GM21423 (cell line): Measurements from ENCODE around the gene ITPR1.

Source experiments
- ATAC-seq: cut with Tn5 transposase; IDR thresholded peaks from one replicate; pipeline ENCODE4 v1.9.1; 2021; ENCODE audit warnings: mild to moderate bottlenecking, moderate library complexity; ENCODE audit not compliant: unreplicated experiment

The ITPR1 gene

DNA sequence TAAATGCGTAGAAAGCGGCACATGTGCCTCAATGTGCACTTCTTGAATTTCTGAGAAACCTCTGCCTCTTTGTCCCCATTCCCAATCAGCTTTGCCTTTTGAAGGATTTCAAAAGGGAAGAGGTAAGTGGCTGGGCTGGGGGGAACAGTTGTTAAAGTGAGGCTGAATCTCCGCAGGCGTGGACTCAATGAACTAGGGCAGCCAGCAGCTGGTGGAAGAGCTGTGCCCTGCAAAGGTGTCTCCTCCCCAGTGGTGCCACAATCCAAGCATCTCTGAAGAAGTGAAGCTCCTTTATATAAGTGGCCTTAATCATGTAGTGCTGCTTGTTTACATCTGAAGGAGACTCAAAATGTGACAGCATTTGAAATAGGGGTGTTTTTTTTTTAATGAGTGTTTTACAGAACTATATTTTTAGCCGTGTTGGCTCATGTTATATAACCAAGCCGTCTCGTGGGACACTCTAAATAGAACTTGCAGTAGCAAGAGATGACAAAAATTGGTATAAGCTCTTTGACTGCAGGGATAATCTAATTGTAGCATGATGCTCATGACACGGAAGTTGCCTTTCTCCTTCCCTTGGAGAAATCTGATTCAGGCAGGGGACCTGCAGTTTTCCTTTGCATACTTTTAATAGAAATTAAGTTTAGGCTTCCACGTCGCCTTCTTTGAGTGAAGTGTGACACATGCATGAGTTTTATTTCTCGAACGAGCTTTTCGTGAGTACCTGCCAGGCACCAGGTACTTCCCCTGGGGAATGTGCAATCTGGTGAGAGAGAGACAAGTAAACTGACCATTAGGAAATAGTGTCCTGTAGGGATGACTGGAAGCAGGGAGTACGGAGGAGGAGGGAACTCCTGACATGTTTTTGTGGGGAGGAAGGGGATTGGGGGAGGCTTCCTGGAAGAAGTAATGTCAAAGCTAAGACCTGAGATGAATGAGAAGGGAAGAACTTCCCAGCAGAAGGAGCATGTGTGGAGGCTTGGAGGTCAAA, 306.4 kb downstream of the ITPR1 start:
- ATAC-seq = no peak

DNA sequence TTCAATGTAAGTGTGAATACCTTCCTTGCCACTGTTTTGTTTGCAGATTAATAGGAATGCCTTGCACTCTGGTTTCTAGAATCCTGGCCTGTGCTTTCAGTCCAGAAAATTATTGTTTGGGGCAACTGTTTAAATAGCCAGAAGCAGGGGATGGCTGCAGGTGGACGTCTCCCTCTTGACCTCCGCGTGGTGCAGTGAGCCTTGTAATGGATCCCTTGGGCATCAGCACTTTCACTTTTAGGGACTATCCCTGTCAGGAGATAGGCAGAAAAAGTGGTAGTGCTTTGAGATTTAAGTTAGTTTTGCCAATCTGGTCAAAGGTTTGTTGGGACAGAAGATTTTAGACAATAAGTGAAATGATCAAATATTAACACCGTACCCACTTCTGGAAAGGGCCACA, 307.4 kb downstream of the ITPR1 start:
- no peak for ATAC-seq

DNA sequence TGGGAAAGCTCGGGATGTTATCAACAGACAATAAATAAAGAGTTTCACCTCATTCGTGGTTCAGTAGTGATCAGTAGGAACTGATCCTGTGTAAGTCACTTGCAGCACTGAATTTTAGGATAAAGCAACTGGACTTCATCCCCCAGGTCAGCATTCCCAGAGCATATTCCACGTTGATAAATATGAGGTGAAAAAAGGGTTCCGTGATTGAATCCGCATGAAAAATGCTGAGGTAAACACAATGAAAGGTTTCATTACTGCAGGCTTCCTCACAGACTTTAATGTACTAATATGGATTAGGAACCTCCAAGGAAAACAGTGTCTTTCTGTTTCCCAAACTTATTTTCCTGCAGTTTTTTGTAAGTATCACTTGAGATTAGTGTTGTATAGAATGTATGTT, 308.7 kb downstream of the ITPR1 start:
- no peak for ATAC-seq

DNA sequence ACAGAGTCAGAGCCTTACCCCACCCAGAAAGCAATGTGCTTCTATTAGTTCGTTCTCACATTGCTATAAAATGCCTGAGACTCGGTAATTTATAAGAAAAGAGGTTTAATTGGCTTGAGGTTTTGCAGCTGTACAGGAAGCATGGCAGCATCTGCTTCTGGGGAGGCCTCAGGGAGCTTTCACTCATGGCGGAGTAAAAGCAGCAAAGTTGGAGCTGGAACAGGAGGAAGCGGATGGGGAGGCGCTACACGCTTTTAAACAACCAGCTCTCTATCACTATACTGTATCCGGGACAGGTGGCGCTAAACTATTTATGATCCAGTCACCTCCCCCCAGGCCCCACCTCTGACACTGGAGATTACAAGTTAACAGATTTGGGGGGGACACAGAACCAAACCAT, 309.8 kb downstream of the ITPR1 start:
- no peak for ATAC-seq

DNA sequence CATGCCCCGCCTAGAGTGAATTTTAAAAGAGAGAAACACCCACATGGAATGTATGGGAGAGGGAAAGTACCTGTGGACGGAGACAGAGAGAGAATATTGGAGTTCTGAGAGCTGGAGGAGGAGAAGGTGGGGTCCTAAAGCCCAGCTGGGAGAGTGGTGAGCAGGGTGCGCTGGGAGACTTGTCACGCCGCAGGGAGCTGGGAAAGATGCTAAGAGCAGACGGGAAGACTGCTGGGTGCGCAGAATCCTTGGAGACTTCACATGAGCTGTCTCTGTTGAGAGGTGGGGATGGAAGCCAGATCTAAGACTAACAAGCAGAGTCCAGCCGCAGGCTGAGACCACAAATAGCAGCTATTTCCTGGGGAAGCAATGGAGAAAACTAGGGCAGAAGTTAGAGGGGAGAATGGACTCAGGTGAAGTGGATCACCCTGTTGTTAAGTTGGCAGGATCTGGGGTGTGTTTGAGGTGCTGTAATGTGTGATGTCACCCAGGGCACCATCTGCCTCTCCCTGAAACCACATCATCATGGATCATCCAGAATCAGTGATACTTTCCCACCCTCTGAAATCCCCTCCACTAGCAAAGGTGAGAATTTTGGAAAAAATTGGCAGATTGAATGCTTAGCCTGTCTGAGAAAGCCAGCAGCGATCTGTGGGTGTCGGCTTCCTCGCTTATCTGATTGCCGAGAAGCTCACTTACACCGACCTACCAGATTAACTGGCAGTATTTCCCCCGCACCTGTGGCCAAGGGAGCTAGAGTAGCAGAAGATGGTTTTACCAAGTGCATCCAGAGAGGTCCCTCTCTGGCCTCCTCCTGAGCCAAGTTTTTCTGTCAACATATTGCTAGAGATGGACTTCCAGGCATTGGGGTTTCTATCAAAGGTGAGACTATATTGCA, 311.3 kb downstream of the ITPR1 start:
- ATAC-seq = no peak

DNA sequence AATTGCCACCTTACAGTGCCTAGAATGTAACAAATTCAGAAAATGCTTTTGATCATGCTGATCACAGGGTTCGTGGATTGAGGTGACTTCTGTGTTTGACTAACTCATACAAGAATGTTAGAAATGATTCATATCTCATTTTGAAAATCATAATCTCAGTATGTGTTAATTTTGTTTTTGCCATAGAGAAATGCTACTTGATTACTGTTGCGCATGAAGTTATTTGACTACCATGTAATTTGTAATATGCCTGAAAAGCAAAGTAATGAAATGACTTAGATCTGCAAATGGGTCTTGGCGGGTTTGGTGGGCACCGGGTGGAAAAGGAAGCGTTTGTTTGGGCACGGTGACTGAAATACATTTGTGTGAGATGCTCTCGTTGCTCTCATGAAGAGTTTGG, 312.5 kb downstream of the ITPR1 start:
- no peak for ATAC-seq

DNA sequence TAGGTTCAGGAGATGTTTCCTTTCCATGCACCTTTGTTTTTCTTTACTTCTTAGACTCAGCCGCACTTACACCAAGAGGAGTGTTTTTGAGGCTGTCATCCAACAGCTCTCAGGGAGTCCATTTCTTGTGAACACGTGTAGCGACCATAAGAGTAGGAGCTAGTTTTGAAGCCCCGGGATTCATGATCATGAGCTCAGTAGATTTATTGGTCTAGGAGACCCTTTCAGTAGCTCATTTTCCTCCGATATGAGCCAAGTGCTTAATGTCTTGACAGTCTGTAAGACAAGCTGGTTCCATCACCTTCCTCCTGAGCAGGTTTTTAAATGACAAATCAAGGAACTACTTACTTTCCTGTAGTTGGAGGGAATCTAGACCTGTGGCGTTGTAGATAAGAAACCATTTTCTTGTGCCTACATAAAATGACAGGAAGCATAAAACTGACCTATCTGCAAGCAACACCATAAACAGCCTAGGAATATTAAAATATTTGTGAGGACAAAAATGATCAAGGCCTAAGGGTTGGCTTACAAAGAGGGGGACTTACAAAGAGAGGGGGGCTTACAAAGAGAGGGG, 313.5 kb downstream of the ITPR1 start:
- ATAC-seq = no peak

DNA sequence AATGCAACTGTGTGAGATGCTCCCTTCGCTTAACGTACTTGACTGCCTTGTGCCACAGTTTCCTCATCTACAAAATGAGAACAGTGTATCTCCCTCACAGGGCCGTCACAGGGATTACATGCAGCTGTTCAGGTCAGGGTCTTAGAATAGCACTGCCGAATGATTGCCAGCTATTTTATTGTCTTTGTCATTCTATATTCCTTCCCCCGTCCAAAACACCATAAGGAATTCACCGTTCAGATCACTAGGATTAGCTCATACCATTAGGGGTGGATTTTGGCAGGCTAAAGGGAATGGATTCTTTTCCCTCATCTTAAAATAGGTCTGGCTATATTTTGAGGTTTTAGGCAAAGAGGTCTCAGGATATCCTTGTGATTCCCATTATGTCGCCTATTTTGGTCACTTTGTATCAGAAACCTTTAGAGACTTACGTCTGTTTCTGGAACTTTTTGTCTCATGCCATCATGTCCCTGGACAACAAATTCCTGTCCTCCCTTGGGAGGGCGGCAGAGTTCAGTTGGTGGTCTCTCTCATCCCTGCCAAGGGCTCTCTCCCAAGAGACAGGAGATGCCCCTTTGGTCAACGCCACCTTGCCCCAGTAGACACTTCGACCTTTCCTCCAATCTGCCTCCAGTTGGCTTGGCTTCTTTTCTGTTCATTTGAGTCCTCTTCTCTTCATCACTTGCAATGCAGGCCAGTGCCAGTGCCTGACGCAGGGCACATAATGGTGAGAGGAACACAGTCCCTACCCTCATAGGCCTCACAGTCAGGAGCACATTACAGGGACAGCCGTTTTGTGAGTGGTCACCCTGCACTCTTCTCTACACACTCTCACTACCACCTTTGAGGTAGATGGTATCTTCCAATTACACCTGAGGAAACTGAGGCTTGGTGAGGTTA, 314.5 kb downstream of the ITPR1 start:
- no peak for ATAC-seq

DNA sequence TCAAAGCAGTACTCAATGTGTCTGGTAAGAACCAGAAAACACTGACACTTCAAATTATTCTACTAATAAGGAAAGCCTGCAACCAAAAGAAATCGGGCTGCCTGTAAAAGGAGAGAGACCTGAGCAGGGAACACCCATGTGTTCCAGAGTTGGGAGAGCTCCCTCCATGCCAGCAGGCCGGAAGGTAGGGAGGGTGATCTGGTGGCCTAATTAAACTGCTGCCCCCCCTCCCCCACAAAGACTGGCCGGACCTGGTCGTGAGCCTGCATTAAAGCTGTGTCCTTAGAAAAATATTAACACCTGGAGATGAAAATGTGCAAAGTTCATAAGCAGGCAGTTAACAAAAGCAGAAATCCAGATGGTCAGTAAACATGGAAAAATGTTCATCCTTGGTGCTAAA, 315.5 kb downstream of the ITPR1 start:
- no peak for ATAC-seq

DNA sequence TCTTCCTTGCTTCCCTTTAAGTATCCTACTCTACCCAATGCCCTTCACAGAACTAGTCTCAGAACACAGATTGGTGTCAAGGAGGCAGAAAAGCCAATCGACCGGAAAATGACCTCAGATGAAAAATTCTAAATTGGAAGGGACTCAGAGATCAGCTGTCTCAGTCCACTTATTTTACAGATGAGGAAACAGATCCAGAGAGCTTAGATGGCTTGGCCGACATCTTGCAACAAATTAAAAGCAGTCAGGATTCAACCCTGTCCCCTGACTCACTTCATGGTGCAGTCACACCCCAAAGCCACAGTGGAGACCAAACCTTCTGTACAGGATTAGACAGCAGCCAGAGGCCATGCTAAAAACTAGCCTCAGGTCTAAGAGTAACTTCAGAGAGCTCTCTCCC, 316.8 kb downstream of the ITPR1 start:
- no peak for ATAC-seq

DNA sequence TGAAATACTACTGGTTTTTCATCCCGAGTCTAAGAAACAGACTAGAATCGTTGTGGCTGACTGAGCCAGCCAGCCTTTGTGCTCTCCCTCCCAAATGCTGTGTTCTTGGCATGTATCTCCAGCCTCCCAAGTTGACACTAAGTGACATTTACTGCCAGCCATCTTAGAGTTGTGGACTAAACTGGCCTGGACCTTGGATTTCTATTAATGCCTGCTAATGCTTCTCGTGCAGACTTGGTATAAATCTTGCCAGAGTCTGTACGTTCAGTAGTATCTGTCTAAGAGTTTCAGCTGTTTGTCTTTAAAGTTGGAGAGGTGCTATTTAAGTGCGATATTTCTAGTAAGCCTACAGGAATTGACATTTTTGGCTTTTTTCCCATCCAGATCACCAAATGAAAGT, 319.4 kb downstream of the ITPR1 start:
- no peak for ATAC-seq

DNA sequence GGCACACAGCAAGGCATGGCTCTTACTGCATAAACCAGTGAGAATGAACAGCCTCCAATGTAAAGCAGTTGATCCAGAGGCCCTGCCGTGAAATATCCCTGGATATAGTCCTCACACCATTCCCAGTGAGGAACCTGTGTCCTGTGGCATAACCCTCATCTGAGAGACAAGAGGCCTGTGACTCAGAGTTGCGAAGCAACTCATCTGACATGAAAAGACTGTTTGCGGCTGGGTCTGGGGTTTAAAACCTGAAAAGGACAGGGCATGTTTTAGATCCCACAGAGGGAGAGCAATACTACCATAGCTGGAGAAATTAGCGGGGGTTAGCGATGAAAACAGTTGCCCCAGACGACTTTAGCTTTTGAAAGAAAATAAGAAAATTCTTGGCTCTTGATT, 320.8 kb downstream of the ITPR1 start:
- ATAC-seq = no peak

DNA sequence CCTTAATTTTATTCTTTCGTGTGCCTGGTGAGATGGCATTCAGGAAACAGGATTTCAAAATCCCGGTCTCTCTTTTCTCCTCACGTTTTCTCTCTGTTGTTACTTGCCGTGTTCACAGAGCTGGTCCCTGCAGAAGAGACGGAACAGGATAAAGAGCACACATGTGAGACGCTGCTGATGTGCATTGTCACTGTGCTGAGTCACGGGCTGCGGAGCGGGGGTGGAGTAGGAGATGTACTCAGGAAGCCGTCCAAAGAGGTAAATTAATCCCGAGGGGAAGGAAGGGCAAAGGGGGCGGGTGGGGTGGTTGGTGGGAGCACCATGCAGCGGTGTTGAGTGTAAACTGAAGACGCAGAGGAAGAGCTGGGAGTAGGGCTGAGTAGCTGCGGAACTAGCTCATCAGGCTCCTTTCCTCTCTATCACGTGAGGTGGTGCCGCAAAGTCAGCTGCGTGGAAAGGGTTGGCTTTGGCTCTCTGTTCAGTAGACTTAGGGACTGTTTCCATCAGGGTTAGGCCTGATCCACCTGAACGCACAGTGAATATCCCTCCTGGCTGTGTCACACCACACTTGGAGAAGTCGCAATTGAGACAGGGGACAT, 321.3 kb downstream of the ITPR1 start:
- no peak for ATAC-seq

DNA sequence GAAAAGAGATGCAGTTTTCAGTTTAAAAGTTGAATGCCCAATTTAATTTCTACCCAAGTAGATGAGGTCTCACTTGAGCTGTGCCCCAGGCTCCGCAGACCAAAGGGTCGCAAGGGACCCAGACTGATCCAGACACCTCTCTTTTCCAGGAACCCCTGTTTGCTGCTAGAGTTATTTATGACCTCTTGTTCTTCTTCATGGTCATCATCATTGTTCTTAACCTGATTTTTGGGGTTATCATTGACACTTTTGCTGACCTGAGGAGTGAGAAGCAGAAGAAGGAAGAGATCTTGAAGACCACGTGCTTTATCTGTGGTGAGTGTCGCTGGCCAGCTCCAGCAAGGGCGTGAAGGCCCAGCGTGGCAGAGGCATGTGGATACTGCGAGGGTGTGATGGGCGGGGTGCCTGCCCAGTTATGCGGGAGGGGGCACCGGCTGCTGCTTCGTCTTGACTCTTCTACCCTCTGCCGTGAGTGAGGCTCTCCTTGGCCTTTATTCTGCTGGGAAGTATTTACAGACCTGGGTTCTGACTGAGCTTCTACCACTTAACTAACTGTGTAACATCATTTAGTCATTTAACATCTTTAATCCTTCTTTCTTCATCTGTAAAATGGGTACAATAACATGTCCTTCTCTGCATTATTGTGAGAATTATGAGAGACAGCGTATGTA, 321.9 kb downstream of the ITPR1 start:
- ATAC-seq = no peak

DNA sequence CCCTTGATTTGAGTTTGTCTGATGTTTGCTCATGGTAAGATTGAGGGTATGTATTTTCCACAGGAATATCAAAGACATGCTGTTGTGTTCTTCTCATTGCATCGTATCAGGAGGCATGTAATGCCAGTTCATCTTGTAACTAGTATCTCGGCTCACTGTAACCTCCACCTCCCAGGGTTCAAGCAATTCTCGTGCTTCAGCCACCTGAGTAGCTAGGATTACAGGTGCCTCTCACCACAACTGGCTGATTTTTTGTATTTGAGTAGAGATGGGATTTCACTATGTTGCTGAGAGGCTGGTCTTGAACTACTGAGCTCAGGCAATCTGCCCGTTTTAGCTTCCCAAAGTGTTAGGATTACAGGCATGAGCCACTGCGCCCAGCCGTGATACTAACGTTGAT, 323.2 kb downstream of the ITPR1 start:
- no peak for ATAC-seq

DNA sequence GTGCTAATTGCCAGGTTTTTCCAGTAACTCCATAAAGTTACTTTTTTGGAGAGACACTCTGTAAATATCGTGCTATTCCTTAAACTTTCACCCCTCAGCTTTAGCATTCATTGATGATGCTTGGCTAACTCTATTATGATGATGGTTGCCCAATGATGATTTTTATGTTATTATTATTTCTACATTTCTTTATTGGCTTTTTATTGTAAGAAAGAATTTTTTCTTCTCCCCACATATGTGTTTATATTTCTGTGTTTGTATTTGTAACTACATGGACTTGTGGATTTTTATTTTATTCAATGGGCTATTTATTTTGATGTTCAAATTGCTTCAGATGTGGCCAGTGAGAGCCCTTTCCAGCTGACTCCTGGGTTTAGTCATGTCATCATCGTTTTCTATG, 323.6 kb downstream of the ITPR1 start:
- ATAC-seq = no peak

DNA sequence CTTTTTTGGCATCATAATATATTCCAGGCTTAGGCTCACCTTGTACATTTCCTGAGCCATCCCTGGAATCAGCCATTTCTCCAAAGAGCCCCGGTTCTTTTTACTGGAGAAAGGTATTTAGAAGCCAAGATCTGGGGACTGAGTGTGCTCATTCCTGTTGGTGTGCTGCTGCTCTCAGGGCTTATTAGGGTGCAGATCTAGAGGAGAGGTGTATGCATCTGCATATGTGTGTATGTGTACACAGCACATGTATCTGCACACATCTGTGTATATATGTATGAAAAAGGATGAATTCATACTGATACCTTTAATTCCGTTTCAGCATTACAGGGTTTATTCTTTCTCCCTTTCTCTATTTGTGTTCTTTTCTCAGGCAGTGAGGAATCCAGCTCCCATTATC, 324.0 kb downstream of the ITPR1 start:
- no peak for ATAC-seq

DNA sequence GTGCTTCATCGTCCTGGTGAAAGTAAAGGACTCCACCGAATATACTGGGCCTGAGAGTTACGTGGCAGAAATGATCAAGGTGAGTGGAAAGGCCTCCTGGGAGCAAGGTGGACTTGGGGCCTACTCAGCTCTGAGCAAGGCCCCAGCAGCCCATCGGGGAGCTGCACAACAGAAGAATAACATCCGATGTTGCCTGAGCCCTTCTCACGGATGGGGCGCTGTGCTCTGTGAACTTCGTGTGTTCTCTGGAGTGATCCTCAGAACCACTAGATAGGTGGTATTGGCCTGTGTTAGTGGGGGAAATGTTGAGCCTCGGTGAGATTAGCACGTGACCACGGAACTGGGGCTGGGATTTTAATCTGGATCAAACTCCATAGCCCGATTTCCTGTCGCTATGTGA, 325.0 kb downstream of the ITPR1 start:
- ATAC-seq = no peak

DNA sequence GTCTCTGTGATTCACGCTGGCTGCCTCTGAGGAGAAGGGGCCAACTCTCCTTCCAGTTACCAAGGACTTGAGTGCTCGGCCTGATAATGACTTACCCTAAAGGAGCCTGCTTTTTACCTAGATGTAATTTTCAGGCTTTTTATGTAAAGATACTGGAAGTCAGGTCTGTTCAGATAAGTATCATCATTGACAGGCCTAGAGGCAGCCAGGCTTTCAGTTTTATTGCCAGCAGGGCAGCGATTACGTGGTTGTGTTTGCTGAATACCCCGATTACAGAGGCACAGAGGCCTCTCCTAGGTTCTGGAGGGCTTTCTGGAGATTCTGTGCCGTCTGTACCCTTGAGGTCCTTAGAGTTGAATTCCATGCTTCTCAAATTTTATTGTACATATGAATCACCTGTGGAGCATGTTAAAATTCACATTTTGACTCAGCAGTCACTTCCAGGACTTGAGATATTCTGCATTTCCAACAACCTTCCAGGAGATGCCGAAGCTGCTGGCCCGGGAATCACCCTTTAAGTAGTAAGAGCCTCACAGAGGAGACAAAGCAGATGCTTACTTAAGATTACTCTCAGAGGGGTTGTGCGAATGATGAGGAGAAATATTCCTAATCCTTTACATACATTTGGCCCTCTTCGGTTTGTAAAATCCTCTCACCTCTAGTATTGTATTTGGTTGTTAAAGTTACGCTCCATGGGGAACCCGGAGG, 326.0 kb downstream of the ITPR1 start:
- no peak for ATAC-seq
